ENCODE measurements around the gene LAYN.

The LAYN gene

DNA sequence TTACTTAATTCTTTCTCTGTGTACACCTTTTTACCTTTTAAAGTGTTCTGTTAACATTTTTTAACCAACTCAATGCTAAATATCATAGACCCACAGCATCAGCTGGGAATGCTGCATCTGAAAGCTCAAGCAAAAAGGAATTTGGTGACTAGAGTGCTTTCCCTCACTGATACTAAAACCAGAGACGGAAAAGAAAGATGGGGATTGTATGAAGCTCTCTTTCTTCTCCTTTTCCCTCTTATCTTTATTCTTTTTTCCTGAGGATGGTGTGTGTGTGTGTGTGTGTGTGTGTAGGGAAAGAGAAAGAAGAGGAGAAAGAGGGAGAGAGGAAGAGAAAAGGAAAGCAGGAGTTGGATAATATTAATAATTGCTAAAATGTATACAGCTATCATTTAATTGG lies 57.6 kb downstream of the LAYN start:
- DNase-seq: no peak
- no peak for ATAC-seq

DNA sequence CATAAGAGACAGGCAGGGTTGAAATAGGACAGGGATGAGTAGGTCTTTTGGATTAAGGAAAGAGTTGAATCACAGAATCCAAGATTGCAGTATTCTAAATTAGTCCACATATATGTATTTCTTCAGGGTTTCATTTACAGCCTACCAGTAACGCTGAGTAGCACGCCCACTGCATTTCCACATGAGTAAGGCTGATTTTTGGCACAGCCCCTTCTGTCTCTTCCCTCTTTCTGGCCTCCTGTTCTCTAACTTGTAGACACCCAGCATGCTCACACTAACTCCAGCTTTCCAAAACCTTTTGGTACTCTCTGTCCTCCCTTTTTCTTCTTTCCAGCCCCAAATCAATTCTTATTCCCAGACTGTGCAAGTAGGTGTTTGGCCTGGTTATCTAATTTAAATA lies 58.0 kb downstream of the LAYN start:
- no peak for DNase-seq
- no peak for ATAC-seq

DNA sequence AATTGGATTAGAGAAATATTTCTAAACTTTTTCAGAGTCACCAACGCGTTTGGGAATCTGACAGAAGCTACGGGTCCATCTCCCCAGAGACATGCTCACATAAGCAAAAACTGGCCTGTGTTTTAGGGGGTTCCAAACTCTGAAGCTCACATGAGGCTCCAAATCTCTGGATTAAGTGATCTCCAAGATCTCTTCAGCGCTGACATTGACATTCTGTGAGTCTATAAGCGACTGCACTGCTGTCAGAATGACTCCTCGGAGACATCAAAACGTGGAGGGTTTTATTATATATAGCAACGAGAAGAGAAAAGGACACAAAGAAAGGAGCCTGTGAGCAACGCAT lies 61.1 kb downstream of the LAYN start:
- DNase-seq: no peak
- ATAC-seq: no peak

DNA sequence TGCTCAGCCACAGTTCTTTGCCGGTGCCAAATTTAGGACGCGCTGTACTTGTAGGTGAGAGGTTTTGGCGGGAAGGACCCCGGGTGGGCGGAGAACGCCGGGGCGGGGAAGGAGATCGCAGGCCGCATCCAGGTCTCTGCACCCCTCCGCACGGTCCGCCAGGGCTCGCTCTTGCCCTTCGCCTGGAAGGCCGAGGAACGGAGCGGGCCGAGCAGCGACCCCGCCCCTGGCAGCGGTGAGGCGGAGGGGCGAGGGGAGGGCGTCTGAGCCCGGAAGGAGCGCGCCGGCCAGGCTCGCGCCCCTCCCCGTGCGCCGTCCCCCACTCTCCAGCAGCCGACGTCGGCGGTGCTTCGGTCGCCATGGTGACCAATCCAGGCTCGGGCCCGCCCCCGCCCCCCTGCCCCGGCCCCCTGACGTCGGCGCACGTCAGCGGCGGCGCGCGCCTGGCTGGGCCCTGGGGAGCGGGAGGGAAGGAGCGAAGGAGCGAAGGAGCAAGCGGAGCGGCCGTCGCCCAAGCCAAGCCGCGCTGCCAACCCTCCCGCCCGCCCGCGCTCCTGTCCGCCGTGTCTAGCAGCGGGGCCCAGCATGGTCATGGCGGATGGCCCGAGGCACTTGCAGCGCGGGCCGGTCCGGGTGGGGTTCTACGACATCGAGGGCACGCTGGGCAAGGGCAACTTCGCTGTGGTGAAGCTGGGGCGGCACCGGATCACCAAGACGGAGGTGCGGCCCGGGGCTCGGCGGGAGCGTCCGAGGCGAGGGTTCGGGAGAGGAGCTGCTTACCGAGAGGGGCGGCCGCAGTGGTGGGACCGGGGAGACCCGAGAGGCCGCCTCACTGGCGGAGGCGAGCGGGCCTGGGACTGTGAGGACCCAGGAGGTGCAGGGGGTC lies 61.7 kb downstream of the LAYN start, which contains the start of gene SIK2:
Gene SIK2, plus strand, starts transcription at position 471 of the 886 bp plus-strand sequence. Its CDS starts 115 bp downstream, at position 586.
- DNase-seq: peak; percentile 92

GRCh38 chr11:111602865-111603610 lies 62.5 kb downstream of the LAYN start:
- ATAC-seq (no peak), DNase-seq (peak; percentile 15)

More for the DNA sequence above, 61.7 kb downstream of the LAYN start, which contains the start of gene SIK2:
- peak; percentile 94 for ATAC-seq

DNA sequence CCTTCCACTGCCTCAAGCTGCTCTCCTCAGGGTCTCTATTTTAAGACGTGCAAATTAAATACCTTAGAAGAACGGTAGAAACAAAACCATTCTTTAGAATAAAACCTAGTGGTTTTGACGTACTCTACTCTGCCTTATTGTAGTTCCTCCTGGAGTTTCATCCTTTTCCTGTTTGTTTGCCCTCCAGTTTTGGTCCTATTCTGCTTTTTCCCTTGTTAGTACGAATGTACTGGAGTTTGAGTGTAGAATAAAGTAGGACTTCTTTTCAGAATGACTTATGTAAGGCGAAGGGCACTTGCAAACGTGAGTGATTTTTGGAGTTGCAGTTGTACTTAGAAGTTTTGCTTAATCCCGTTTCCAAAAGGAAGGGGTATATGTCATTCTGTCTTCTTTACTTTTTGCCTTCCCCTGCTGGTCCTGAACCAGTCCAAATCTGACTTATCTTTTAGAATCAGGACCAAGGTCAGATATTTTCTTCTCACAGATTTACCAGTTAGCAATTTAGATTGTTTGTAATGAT lies 63.2 kb downstream of the LAYN start:
- DNase-seq: no peak
- ATAC-seq: no peak

- no peak for DNase-seq
- ATAC-seq: no peak
These were observed 64.0 kb downstream of the LAYN start for GRCh38 chr11:111604392-111605009.

- ATAC-seq (no peak), DNase-seq (no peak)
These were observed 65.2 kb downstream of the LAYN start for GRCh38 chr11:111605681-111606080.

GRCh38 chr11:111606986-111607385 lies 66.5 kb downstream of the LAYN start:
- no peak for DNase-seq
- ATAC-seq: no peak

- DNase-seq (no peak), ATAC-seq (no peak)
These were observed 67.2 kb downstream of the LAYN start for GRCh38 chr11:111607751-111608150.

Data from stimulated activated naive CD8-positive, alpha-beta T cell treated with anti-CD3 and anti-CD28 coated beads, Interleukin-15, Interleukin-2, amounts not matched to agents 100 U/mL and 50 U/mL, for 24 hours (primary cell).